ENCODE results near the gene RNPEPL1.

- TF ChIP-seq CTCF (IDR thresholded peaks at IDR 0.05) (no peak), POLR2A (IDR thresholded peaks at IDR 0.05) (no peak)
Observed at GRCh38 chr2:240597054-240597418, 28.8 kb downstream of the RNPEPL1 start.

All from adrenal gland (tissue), 5 donors.